GM12878 (cell line): ENCODE measurements around the gene NFIX. TPM values are rescaled to one million over a fixed set of nuclear protein-coding genes. Genes with fewer than 3 reads are reported as not detected.

Experiments used
- ATAC-seq: fragments of 200-7000 bp; cut with Tn5 transposase; 3 replicates; pipeline ENCODE4 v1.9.1; 2020; ENCODE audit warnings: mild to moderate bottlenecking, moderate library complexity
- BruUV-seq: library from RNA; stranded (reverse); fragments of 400-500 nt; replicated peaks from 2 replicates; lab custom pipeline; 2021; lab: Mats Ljungman, UMichigan
- CTCF ChIA-PET: fragments of 300-600 bp; sonication (Branson Sonifier 250); formaldehyde crosslinking; extraction: SDS; loops from one replicate; lab custom pipeline; 2021; ENCODE audit warnings: inconsistent platforms; lab: Yijun Ruan, JAX
- POLR2A ChIA-PET: fragments of 350-600 bp; formaldehyde crosslinking; extraction: SDS; loops from one replicate; lab custom pipeline; 2021; ENCODE audit warnings: inconsistent platforms; lab: Charles Lee
- RAD21 ChIA-PET: fragments of 300-600 bp; sonication (Branson Sonifier 250); formaldehyde crosslinking; loops from one replicate; lab custom pipeline; 2023; ENCODE audit warnings: antibody characterized with exemption; ENCODE audit not compliant: unreplicated experiment; lab: Charles Lee
- SMC1A ChIA-PET: fragments of 300-600 bp; sonication (Branson Sonifier 250); formaldehyde crosslinking; loops from one replicate; lab custom pipeline; 2023; ENCODE audit not compliant: unreplicated experiment, uncharacterized antibody; lab: Charles Lee
- DNase-seq: peaks from one replicate; pipeline ENCODE4 v3.0.0-alpha.2; 2011; ENCODE audit warnings: low read depth, low spot score
- FAIRE-seq: peaks from 3 replicates; lab custom pipeline; 2011; peaks lifted over from hg19 to GRCh38; lab: Jason Lieb, UNC
- H2AFZ ChIP-seq: 2 replicates; pipeline ENCODE4 v1.6.0; 2011; ENCODE audit warnings: low read depth, low read length, control low read depth; ENCODE audit not compliant: control insufficient read depth
- H3K27ac ChIP-seq: 2 replicates; pipeline ENCODE4 v1.5.1; 2011; ENCODE audit warnings: control low read depth; ENCODE audit not compliant: control insufficient read depth, insufficient read depth
- H3K27me3 ChIP-seq, 2 experiments: replicated peaks in 1 of 2; 2 replicates each; pipeline versions ENCODE4 v1.6.0 to v1.6.1; 2011; ENCODE audit warnings: low read length in 1 of 2; ENCODE audit not compliant: control insufficient read depth in 2 of 2, insufficient read depth in 2 of 2
- H3K36me3 ChIP-seq, 2 experiments: 2 replicates each; pipeline ENCODE4 v1.5.1; 2011; ENCODE audit warnings: low read length in 1 of 2; ENCODE audit not compliant: control insufficient read depth in 2 of 2, insufficient read depth in 2 of 2
- H3K4me1 ChIP-seq: 2 replicates; pipeline ENCODE4 v1.6.1; 2011; ENCODE audit warnings: mild to moderate bottlenecking, low read length, moderate library complexity, mixed read lengths; ENCODE audit not compliant: control insufficient read depth, insufficient read depth
- H3K4me2 ChIP-seq: 2 replicates; pipeline ENCODE4 v1.6.0; 2011; ENCODE audit warnings: control low read depth; ENCODE audit not compliant: control insufficient read depth, insufficient read depth
- H3K4me3 ChIP-seq: fragments of 200-600 bp; sonication (generic); 2 replicates; pipeline ENCODE4 v1.5.1; 2016
- H3K79me2 ChIP-seq: 2 replicates; pipeline ENCODE4 v1.6.0; 2011; ENCODE audit warnings: low read length; ENCODE audit not compliant: control insufficient read depth, insufficient read depth
- H3K9ac ChIP-seq: 2 replicates; pipeline ENCODE4 v1.8.0; 2011; ENCODE audit warnings: low read length, control low read depth, mixed read lengths; ENCODE audit not compliant: control insufficient read depth, insufficient read depth
- H3K9me3 ChIP-seq: replicated peaks from 3 replicates; pipeline ENCODE4 v1.5.1; 2011; ENCODE audit warnings: mild to moderate bottlenecking, low read length; ENCODE audit not compliant: control insufficient read depth, insufficient read depth
- H4K20me1 ChIP-seq: 2 replicates; pipeline ENCODE4 v1.6.0; 2011; ENCODE audit not compliant: control insufficient read depth, insufficient read depth
- CHD2 ChIP-seq: IDR thresholded peaks from 2 replicates; pipeline ENCODE4 v1.6.1; 2011; ENCODE audit warnings: low read depth, low read length, improper control_type of control experiment, borderline replicate concordance
- E2F8 ChIP-seq: fragments of 450-650 bp; IDR thresholded peaks from 2 replicates; pipeline ENCODE4 v1.6.1; 2018; ENCODE audit warnings: mild to moderate bottlenecking, low read depth, moderate library complexity; ENCODE audit not compliant: partially characterized antibody
- IKZF1 ChIP-seq: fragments of 450-650 bp; conservative IDR thresholded peaks from 2 replicates; pipeline ENCODE4 v1.6.1; 2017; ENCODE audit warnings: antibody characterized with exemption, mild to moderate bottlenecking
- MEF2A ChIP-seq: IDR thresholded peaks from 2 replicates; pipeline ENCODE4 v1.6.1; 2011; ENCODE audit warnings: low read depth, mild to moderate bottlenecking, low read length, moderate library complexity; ENCODE audit not compliant: insufficient read depth
- NFYB ChIP-seq: IDR thresholded peaks from 2 replicates; pipeline ENCODE4 v1.6.1; 2011; ENCODE audit warnings: low read depth, mild to moderate bottlenecking, low read length, improper control_type of control experiment, moderate library complexity; ENCODE audit not compliant: insufficient read depth
- RELB ChIP-seq: fragments of 450-650 bp; IDR thresholded peaks from 2 replicates; pipeline ENCODE4 v1.6.1; 2017; ENCODE audit warnings: low read depth, mild to moderate bottlenecking, moderate library complexity
- SMAD1 ChIP-seq: fragments of 450-650 bp; IDR thresholded peaks from 2 replicates; pipeline ENCODE4 v1.6.1; 2018; ENCODE audit warnings: mild to moderate bottlenecking, low read depth; ENCODE audit not compliant: partially characterized antibody
- TAF1 ChIP-seq: IDR thresholded peaks from 2 replicates; pipeline ENCODE4 v1.6.1; 2011; ENCODE audit warnings: mild to moderate bottlenecking, low read depth, low read length, borderline replicate concordance
- WGBS: methylation state at CpG from one replicate; pipeline ENCODE4 v1.1.6; 2016; ENCODE audit warnings: low lambda C conversion rate; ENCODE audit not compliant: insufficient replicate concordance, insufficient coverage; ENCODE audit errors: missing lambda C conversion rate; 5-methylcytosine and 5-hydroxymethylcytosine counted together
- in situ Hi-C: fragments of 300-500 bp; cut with MboI; formaldehyde crosslinking; loops from 9 replicates; pipeline ENCODE4 v1.14.3; 2018; ENCODE audit warnings: mixed read lengths
- intact Hi-C: fragments of 100-400 bp; cut with micrococcal nuclease; formaldehyde crosslinking; loops from one replicate; pipeline ENCODE4 v1.14.2; 2022; ENCODE audit not compliant: unreplicated experiment
- polyA plus RNA-seq, 11 experiments: library from polyadenylated mRNA; depleted of rRNA in 4 of 11; unstranded in 6 of 11; stranded (reverse) in 5 of 11; fragments of >200 nt; fragmentation: Nextera tagmentation in 4 of 11; fragmentation: Illumina TruSeq in 1 of 11; extraction: Ambion mirVana in 4 of 11; extraction: Trizol in 1 of 11; gene quantifications; 1 replicate in 1 of 11; 2 replicates in 10 of 11; pipeline versions ENCODE4 v1.2.1 to v1.2.3, GENCODE V29; 2011 to 2016; ENCODE audit warnings: inconsistent platforms in 2 of 11, missing spikeins in 2 of 11, low read depth in 1 of 11
- total RNA-seq, 4 experiments: library from RNA; depleted of rRNA in 3 of 4; stranded (reverse); fragments of >200 nt in 3 of 4; fragmentation: Illumina TruSeq in 1 of 4; extraction: Trizol in 1 of 4; gene quantifications; 2 replicates each; pipeline versions ENCODE4 v1.2.1 to v1.2.3, GENCODE V29; 2013 to 2021

The NFIX gene
- total and polyA plus RNA-seq, 10 of the 15 experiments (the other 5 are each of a cell fraction or from before 2014, with no cell fraction given) = 0.02 to 2.2 (median 0.28) TPM

- no peak overlapping the region for H3K9ac ChIP-seq
- no peaks in the 10 kb centered on the region for H3K79me2 ChIP-seq
- no peak overlapping the region for H3K4me2 ChIP-seq
- H3K4me3 ChIP-seq = no peak overlapping the region
- in situ Hi-C loops = no loop called here
- ChIA-PET CTCF (interaction anchor here (0.8 to 3.3 kb wide), 15 partner anchors 9 to 230 kb away, joined by 3 to 30 read pairs (median 7); no protein-coding TSS in a partner anchor), RAD21 (interaction anchor here (1.6 to 2.5 kb wide), 3 partner anchors 25 to 56 kb away, joined by 4 to 13 read pairs (median 7); no protein-coding TSS in a partner anchor), POLR2A (no interaction called here)
- H2AFZ ChIP-seq = no peak overlapping the region
- H3K36me3 ChIP-seq = no peaks in the 10 kb centered on the region
- H3K27ac ChIP-seq = no peak overlapping the region
- no peak for TF ChIP-seq MEF2A
- TF ChIP-seq E2F8 = no peak
- no peak for TF ChIP-seq NFYB
- TF ChIP-seq TAF1 = no peak
- no peak for TF ChIP-seq RELB
- no peak for TF ChIP-seq SMAD1
- no peak for TF ChIP-seq CHD2
- no peak for TF ChIP-seq IKZF1
- TF ChIP-seq, all 136 proteins: peak for 0
- ATAC-seq (no peak), FAIRE-seq (no peak), DNase-seq (no peak)
- intact Hi-C loops = loop anchor here (5.0 to 10.0 kb wide), 2 partner anchors 56 to 62 kb away; no protein-coding TSS in a partner anchor
- Histone ChIP-seq H3K9me3 (no peaks in the 10 kb centered on the region), H3K27me3 (peaks cover 0 to 2% of the 10 kb centered on the region in 2 experiments; a peak in 2 of 4 replicates), H4K20me1 (no peaks in the 10 kb centered on the region), H3K4me1 (no peaks in the 10 kb centered on the region)
- 58% methylated on average over 13 of the region's 13 CpGs for WGBS
- no TSS peak for BruUV-seq
- SMC1A ChIA-PET = interaction anchor here (0.7 to 2.1 kb wide), 3 partner anchors 11 to 828 kb away, joined by 3 to 7 read pairs (median 4); no protein-coding TSS in a partner anchor
Measured at GRCh38 chr19:13032837-13033236, 37.6 kb downstream of the NFIX start.
